Calu3 (cell line): Measurements from ENCODE around the gene CAND1. TPM values are rescaled to one million over a fixed set of nuclear protein-coding genes. Genes with fewer than 3 reads are reported as not detected.

Source experiments
- BruUV-seq: library from RNA; stranded (reverse); fragments of 400-500 nt; replicated peaks from 2 replicates; lab custom pipeline; 2021; lab: Mats Ljungman, UMichigan
- CTCF ChIA-PET: fragments of 300-600 bp; sonication (Branson Sonifier 250); formaldehyde crosslinking; loops from one replicate; lab custom pipeline; 2022; ENCODE audit warnings: antibody characterized with exemption; lab: Charles Lee
- DNase-seq: peaks from one replicate; pipeline ENCODE4 v3.0.0; 2022
- H3K27ac Mint-ChIP-seq: one replicate; pipeline ENCODE4 v1.8.0; 2022; ENCODE audit warnings: mixed read lengths; ENCODE audit not compliant: unreplicated experiment
- H3K27me3 Mint-ChIP-seq: one replicate; pipeline ENCODE4 v1.8.0; 2022; ENCODE audit warnings: mixed read lengths; ENCODE audit not compliant: unreplicated experiment
- H3K36me3 Mint-ChIP-seq: one replicate; pipeline ENCODE4 v1.8.0; 2022; ENCODE audit warnings: mild to moderate bottlenecking, moderate library complexity, mixed read lengths; ENCODE audit not compliant: insufficient read depth, unreplicated experiment
- H3K4me1 Mint-ChIP-seq: one replicate; pipeline ENCODE4 v1.8.0; 2022; ENCODE audit warnings: mild to moderate bottlenecking, low read depth, mixed read lengths; ENCODE audit not compliant: unreplicated experiment
- H3K4me3 Mint-ChIP-seq: one replicate; pipeline ENCODE4 v1.8.0; 2022; ENCODE audit warnings: mild to moderate bottlenecking, low read depth, moderate library complexity, mixed read lengths; ENCODE audit not compliant: unreplicated experiment
- H3K9me3 Mint-ChIP-seq: one replicate; pipeline ENCODE4 v1.8.0; 2022; ENCODE audit warnings: low read depth, mixed read lengths; ENCODE audit not compliant: unreplicated experiment
- CTCF ChIP-seq: fragments of 200-600 bp; IDR thresholded peaks from one replicate; pipeline ENCODE4 v1.8.0; 2022; ENCODE audit warnings: antibody characterized with exemption; ENCODE audit not compliant: unreplicated experiment
- intact Hi-C: fragments of 100-400 bp; cut with micrococcal nuclease; formaldehyde crosslinking; loops from one replicate; pipeline ENCODE4 v1.10.0; 2022; ENCODE audit not compliant: unreplicated experiment
- total RNA-seq: library from RNA; stranded (reverse); gene quantifications from 2 replicates; pipeline ENCODE4 v1.2.3, GENCODE V29; 2022

CAND1 gene
- total RNA-seq, 1 experiment from 2014 or later, result 197 TPM

- DNase-seq, result no peak
- Mint-ChIP-seq H3K27ac (no peak overlapping the region), H3K4me3 (no peak overlapping the region), H3K4me1 (no peaks in the 10 kb centered on the region), H3K27me3 (no peaks in the 10 kb centered on the region), H3K36me3 (no peaks in the 10 kb centered on the region), H3K9me3 (peaks cover 1% of the 10 kb centered on the region)
- BruUV-seq, result no TSS peak
- intact Hi-C loops, result no loop called here
- CTCF ChIA-PET, result no interaction called here
- no peak for TF ChIP-seq CTCF
These were observed 83.5 kb downstream of the CAND1 start for GRCh38 chr12:67352682-67353081.

DNA sequence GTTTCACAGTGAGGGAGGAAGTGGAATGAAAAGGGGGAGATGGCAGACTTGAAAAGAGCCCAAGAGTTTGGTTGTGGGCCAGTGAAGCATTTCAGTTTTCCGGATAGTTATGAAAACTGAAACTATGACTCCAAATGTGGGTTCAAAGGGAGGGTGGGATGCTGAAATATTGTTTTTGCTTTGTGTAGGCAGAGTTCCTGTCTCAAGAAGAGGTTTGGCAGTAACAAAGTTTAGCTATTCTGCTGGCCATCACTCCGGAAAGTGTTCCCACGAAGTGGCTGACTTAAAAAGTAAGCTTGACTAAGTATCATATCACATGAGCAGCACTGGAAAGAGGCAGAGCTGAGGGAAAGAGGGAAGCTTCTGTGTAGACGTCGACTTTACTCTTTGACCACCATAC is 85.2 kb downstream of the CAND1 start:
- BruUV-seq, result no TSS peak

DNA sequence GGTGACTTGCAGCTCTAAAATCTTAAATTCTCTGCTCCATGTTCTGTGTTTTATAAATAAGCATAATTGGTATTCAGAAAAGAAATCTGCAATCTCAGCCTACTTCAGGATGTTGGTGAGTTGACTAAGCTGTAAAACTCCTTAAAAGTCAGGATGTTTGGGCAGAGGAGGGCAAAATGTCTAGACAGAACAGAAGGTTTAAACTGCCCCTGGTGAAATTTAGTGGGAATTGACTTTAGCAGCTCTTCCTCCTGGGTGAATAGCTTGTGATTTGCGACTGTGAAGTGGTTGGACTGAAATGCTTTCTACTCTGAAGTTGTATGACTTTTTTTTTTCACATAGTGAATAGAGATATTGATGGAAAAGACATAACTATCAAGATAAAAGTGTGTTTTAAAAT is 85.8 kb downstream of the CAND1 start:
- CTCF ChIA-PET, result interaction anchor here (0.8 to 0.9 kb wide), 2 partner anchors 293 to 588 kb away, joined by 3 to 5 read pairs; no protein-coding TSS in a partner anchor
- Mint-ChIP-seq H3K9me3 (no peaks in the 10 kb centered on the region), H3K27ac (no peak overlapping the region), H3K27me3 (no peaks in the 10 kb centered on the region), H3K4me1 (no peaks in the 10 kb centered on the region), H3K36me3 (no peaks in the 10 kb centered on the region), H3K4me3 (no peak overlapping the region)
- no peak for DNase-seq
- intact Hi-C loops, result loop anchor here (2.0 to 5.0 kb wide), 6 partner anchors 86 to 962 kb away; no protein-coding TSS in a partner anchor
- no peak for TF ChIP-seq CTCF
- BruUV-seq, result no TSS peak

More for the DNA sequence above, 85.2 kb downstream of the CAND1 start:
- CTCF ChIA-PET, result interaction anchor here (0.8 to 0.9 kb wide), 2 partner anchors 293 to 589 kb away, joined by 3 to 5 read pairs; no protein-coding TSS in a partner anchor
- H3K36me3 Mint-ChIP-seq, result no peaks in the 10 kb centered on the region
- no peaks in the 10 kb centered on the region for H3K27me3 Mint-ChIP-seq
- no peak overlapping the region for H3K4me3 Mint-ChIP-seq
- TF ChIP-seq CTCF, result no peak
- DNase-seq, result no peak
- H3K4me1 Mint-ChIP-seq, result no peaks in the 10 kb centered on the region
- H3K27ac Mint-ChIP-seq, result no peak overlapping the region
- H3K9me3 Mint-ChIP-seq, result no peaks in the 10 kb centered on the region
- intact Hi-C loops, result loop anchor here (2.0 kb wide), 1 partner anchor 86 kb away; no protein-coding TSS in a partner anchor

DNA sequence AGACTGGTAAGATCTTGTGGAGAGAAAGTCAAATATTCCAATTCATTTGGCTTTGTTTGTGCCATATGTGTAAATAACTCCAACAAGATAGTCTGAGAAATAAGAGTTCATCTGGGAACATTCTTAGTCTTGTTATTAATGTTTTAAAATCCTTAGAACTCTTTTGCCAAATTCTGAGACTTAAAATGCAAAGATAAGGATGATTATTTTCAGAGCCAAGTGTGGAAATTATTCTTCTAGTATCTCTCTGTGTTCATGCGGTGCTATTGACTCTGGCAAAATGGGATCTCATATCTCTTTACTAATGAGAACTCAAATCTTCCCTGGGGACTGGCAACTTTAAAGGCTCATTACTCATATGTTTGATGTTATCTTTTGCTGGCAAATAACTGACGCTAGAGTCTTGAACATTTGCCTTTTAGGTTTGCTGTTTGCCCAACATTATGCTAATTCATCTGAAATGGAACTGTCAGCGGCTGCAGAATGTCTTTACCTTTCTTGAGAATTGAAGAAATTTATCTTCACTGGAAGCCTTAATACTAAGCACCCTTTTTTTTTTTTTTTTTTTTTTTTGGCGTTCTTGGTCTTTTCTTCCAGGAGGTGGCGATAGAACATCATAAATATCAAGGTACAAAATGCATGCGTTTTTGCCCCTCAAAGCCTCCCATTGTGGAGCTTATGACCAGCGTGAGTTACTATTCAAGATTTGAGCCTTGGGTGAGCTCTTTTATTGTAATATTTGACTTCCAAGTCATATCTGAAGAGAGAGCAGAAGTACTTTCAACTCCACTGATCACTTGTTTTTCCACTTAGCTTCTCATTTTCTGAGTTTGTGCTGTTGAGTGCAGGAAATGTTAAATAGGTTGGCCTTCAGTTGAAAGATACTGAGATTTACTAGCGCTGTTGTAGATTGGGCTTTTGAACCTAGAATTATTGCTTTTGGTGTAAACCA is 86.5 kb downstream of the CAND1 start:
- H3K4me3 Mint-ChIP-seq, result no peak overlapping the region
- CTCF ChIA-PET, result interaction anchor here (0.6 to 1.1 kb wide), 39 partner anchors 9 to 1801 kb away, joined by 3 to 22 read pairs (median 5); partner anchors contain the start of gene DYRK2

More for the DNA sequence above, 86.5 kb downstream of the CAND1 start:
- Mint-ChIP-seq H3K4me1 (no peaks in the 10 kb centered on the region), H3K27me3 (no peaks in the 10 kb centered on the region), H3K9me3 (no peaks in the 10 kb centered on the region), H3K36me3 (no peaks in the 10 kb centered on the region), H3K27ac (no peak overlapping the region)
- no TSS peak for BruUV-seq
- peak; percentile 29 for TF ChIP-seq CTCF
- DNase-seq, result peak; percentile 11
- intact Hi-C loops, result loop anchor here (1.0 to 5.0 kb wide), 8 partner anchors 60 to 962 kb away; no protein-coding TSS in a partner anchor
